Psoas muscle (tissue), 8 donors: ENCODE results near the gene SCAF4. TPM values are rescaled to one million over a fixed set of nuclear protein-coding genes. Genes with fewer than 3 reads are reported as not detected.
"Not testable (repeated sequence)": the region's sequence is repeated elsewhere in the genome, so short reads cannot be mapped to it uniquely, and the experiment has no call there.

Experiments
- ATAC-seq, 4 donors: fragments of 200-7000 bp; cut with Tn5 transposase; one replicate each; pipeline ENCODE4 v1.9.1; 2020; ENCODE audit warnings: moderate library complexity in 3 of 4, mild to moderate bottlenecking in 2 of 4
- DNase-seq, 2 donors: peaks; one replicate each; pipeline ENCODE4 v3.0.0-alpha.2; 2020
- H3K27ac ChIP-seq: fragments of 200-600 bp; one replicate; pipeline ENCODE4 v1.8.0; 2022
- H3K27me3 ChIP-seq, 3 donors: fragments of 200-600 bp in 1 of 3; one replicate each; pipeline versions ENCODE4 v1.6.1 to v1.8.0; 2013 to 2022; ENCODE audit warnings: low read length in 2 of 3, mild to moderate bottlenecking in 2 of 3, moderate library complexity in 1 of 3; ENCODE audit not compliant: insufficient read depth in 3 of 3
- H3K36me3 ChIP-seq, 2 donors: fragments of 200-600 bp in 1 of 2; one replicate each; pipeline versions ENCODE4 v1.6.1 to v1.8.0; 2013 to 2022; ENCODE audit warnings: low read depth in 1 of 2, mild to moderate bottlenecking in 1 of 2, moderate library complexity in 1 of 2; ENCODE audit not compliant: insufficient read depth in 1 of 2
- H3K4me1 ChIP-seq: fragments of 200-600 bp; one replicate; pipeline ENCODE4 v1.8.0; 2022
- H3K4me3 ChIP-seq: fragments of 200-600 bp; one replicate; pipeline ENCODE4 v1.8.0; 2022; ENCODE audit warnings: mild to moderate bottlenecking
- H3K9me3 ChIP-seq: fragments of 200-600 bp; one replicate; pipeline ENCODE4 v1.8.0; 2022
- WGBS, 3 donors: extraction: QIAGEN DNeasy Blood & Tissue Kit; methylation state at CpG; one replicate each; pipeline versions ENCODE4 v1.1.6 to v1.1.7; 2013; 5-methylcytosine and 5-hydroxymethylcytosine counted together
- intact Hi-C, 2 donors: fragments of 100-400 bp; cut with DNase I; formaldehyde crosslinking; loops; one replicate each; pipeline versions ENCODE4 v1.11.0 to v1.14.2; 2022
- polyA plus RNA-seq, 3 donors: library from polyadenylated mRNA; stranded (reverse); fragments of 200-250 nt; gene quantifications; one replicate each; pipeline ENCODE4 v1.2.3, GENCODE V29; 2013
- total RNA-seq, 4 donors: library from RNA; stranded (reverse); fragmentation: NEBNext Ultra II Directional in 2 of 4; extraction: Animal tissue kit (Norgen Biotek cat#: 25700) in 2 of 4; gene quantifications; one replicate each; pipeline versions ENCODE4 v1.2.1 to v1.2.4, GENCODE V29; 2021 to 2023
- TF ChIP-seq, protein P1 (sequence below): fragments of 200-600 bp; IDR thresholded peaks from one replicate; pipeline ENCODE4 v1.8.0; 2022; ENCODE audit warnings: antibody characterized with exemption
- donor health status: healthy with polysubstance abuse.
- donor health status: DM: no; HTN: no; CAD: no; lungs with moderate emphysema.
- donor health status: Bipolar disorder and iron deficiency.
- donor health status: healthy.
- donor health status: DM: yes; HTN: yes; CAD: no.
- donor health status: DM: no; HTN: no; CAD: no.
- donor health status: DM: no; HTN: no; CAD: no.
- donor health status: DM: yes; HTN: yes; CAD: no.

The SCAF4 gene
- total and polyA plus RNA-seq, 7 donors: 7.5 to 23.9 (median 17.3) TPM

DNA sequence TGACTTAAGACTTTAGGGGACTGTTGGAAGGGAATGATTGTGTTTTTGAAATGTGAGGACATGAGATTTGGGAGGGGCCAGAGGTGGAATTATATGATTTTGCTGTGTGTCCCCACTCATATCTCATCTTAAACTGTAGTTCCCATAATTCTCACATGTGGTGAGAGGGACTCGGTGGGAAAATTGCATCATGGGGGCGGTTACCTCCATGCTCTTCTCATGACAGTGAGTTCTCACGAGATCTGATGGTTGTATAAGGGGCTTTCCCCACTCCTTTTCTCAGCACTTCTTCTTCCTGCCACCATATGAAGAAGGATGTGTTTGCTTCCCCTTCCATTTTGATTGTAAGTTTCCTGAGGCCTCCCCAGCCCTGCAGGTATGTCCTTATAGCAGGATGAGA lies 35.0 kb upstream of the SCAF4 start:
- TF ChIP-seq, protein P1, sequence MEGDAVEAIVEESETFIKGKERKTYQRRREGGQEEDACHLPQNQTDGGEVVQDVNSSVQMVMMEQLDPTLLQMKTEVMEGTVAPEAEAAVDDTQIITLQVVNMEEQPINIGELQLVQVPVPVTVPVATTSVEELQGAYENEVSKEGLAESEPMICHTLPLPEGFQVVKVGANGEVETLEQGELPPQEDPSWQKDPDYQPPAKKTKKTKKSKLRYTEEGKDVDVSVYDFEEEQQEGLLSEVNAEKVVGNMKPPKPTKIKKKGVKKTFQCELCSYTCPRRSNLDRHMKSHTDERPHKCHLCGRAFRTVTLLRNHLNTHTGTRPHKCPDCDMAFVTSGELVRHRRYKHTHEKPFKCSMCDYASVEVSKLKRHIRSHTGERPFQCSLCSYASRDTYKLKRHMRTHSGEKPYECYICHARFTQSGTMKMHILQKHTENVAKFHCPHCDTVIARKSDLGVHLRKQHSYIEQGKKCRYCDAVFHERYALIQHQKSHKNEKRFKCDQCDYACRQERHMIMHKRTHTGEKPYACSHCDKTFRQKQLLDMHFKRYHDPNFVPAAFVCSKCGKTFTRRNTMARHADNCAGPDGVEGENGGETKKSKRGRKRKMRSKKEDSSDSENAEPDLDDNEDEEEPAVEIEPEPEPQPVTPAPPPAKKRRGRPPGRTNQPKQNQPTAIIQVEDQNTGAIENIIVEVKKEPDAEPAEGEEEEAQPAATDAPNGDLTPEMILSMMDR: no peak

GRCh38 chr21:31765850-31766249 lies 33.9 kb upstream of the SCAF4 start:
- H3K36me3 ChIP-seq, H3K27ac ChIP-seq, ATAC-seq, intact Hi-C loops, H3K27me3 ChIP-seq, H3K4me1 ChIP-seq, DNase-seq, H3K4me3 ChIP-seq, H3K9me3 ChIP-seq: not testable (repeated sequence)
- 75 to 94% (median 83%) methylated on average over 6 of the region's 6 CpGs for WGBS, 3 donors

More for the DNA sequence above, 35.0 kb upstream of the SCAF4 start:
- Histone ChIP-seq H3K4me1 (no peaks in the 10 kb centered on the region), H3K4me3 (no peak overlapping the region), H3K27ac (no peak overlapping the region), H3K9me3 (no peaks in the 10 kb centered on the region), H3K36me3 (no peaks in the 10 kb centered on the region), H3K27me3 (no peaks in the 10 kb centered on the region)
- WGBS, 3 donors: 78 to 85% (median 85%) methylated on average over 3 of the region's 3 CpGs
- DNase-seq: no peak
- intact Hi-C loops: no loop called here
- no peak for ATAC-seq

DNA sequence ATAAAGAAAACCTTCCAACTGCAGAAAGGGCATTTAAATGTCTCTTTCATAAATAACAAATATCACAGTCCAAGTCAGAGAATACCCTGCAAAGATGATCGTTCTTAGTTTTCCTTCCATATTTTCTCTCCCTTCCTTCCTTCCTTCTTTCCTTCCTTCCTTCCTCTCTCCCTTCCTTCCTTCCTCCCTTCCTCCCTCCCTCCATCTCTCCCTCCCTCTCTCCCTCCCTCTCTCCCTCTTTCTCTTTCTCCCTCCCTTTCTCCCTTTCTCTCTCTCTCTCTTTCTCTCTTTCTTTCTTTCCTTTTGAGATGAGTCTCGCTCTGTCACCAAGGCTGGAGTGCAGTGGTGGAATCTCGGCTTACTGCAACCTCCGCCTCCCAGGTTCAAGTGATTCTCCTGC lies 29.0 kb upstream of the SCAF4 start:
- TF ChIP-seq, protein P1: no peak
- H3K36me3 ChIP-seq: no peaks in the 10 kb centered on the region
- intact Hi-C loops: no loop called here
- H3K27ac ChIP-seq: no peak overlapping the region
- no peaks in the 10 kb centered on the region for H3K27me3 ChIP-seq
- no peak overlapping the region for H3K4me3 ChIP-seq
- H3K9me3 ChIP-seq: no peaks in the 10 kb centered on the region
- 86 to 87% (median 87%) methylated on average over 4 of the region's 4 CpGs for WGBS, 3 donors
- DNase-seq (no peak), ATAC-seq (no peak)
- no peaks in the 10 kb centered on the region for H3K4me1 ChIP-seq

DNA sequence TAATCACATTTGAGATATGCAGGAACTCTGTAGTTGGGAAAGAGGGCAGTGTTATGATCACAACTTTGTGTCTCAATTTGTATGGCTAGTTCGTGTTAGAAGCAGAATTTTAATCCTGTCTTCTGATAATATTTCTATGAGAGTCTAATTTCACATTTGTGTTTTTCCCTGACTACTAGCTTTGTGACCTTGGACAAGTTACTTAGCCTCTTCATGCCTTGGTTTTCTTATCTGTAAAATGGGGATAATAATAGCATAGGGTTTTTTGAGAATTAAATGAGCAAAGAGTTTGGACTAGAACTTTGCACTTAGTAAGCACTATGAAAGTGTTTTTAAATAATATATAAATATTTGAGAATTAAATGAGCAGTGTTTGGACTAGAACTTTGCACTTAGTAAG lies 24.9 kb upstream of the SCAF4 start:
- ATAC-seq: no peak
- DNase-seq: no peak
- H3K9me3 ChIP-seq: no peaks in the 10 kb centered on the region
- no peaks in the 10 kb centered on the region for H3K36me3 ChIP-seq
- 81 to 86% (median 84%) methylated on average over 1 of the region's 1 CpG for WGBS, 3 donors
- TF ChIP-seq, protein P1: no peak
- no peak overlapping the region for H3K27ac ChIP-seq
- intact Hi-C loops: no loop called here
- no peaks in the 10 kb centered on the region for H3K4me1 ChIP-seq
- H3K4me3 ChIP-seq: no peak overlapping the region
- H3K27me3 ChIP-seq: no peaks in the 10 kb centered on the region

DNA sequence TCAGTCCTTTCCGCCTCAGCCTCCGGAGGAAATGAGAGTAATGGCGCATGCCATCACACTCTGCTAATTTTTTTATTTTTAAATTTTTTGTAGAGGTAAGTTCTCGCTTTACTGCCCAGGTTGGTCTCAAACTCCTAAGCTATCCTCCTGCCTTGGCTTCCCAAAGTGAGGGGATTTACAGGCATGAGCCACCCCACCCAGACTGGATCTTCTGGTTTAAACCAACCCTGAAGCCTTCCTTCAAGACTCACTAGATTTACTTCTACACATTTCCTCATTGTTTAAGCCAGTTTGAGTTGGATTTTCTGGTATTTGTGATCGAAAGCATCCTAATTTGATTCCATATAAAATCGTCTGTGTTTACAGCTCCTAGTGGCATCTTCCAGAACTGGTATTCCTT lies 23.1 kb upstream of the SCAF4 start:
- ATAC-seq: no peak
- 86 to 88% (median 86%) methylated on average over 6 of the region's 6 CpGs for WGBS, 3 donors

More for the DNA sequence above, 23.1 kb upstream of the SCAF4 start:
- H3K36me3 ChIP-seq: no peaks in the 10 kb centered on the region
- intact Hi-C loops: no loop called here
- no peaks in the 10 kb centered on the region for H3K27me3 ChIP-seq
- no peak for DNase-seq
- no peak overlapping the region for H3K27ac ChIP-seq
- TF ChIP-seq, protein P1: no peak
- H3K4me1 ChIP-seq: no peaks in the 10 kb centered on the region
- no peaks in the 10 kb centered on the region for H3K9me3 ChIP-seq
- no peak overlapping the region for H3K4me3 ChIP-seq
